ENCODE results near the gene RAB5IF. TPM values are rescaled to one million over a fixed set of nuclear protein-coding genes. Genes with fewer than 3 reads are reported as not detected.
"Not testable (repeated sequence)": the region's sequence is repeated elsewhere in the genome, so short reads cannot be mapped to it uniquely, and the experiment has no call there.

RAB5IF gene
- total and polyA plus RNA-seq, 2 donors from 2014 or later: 71.0 to 110 TPM

DNA sequence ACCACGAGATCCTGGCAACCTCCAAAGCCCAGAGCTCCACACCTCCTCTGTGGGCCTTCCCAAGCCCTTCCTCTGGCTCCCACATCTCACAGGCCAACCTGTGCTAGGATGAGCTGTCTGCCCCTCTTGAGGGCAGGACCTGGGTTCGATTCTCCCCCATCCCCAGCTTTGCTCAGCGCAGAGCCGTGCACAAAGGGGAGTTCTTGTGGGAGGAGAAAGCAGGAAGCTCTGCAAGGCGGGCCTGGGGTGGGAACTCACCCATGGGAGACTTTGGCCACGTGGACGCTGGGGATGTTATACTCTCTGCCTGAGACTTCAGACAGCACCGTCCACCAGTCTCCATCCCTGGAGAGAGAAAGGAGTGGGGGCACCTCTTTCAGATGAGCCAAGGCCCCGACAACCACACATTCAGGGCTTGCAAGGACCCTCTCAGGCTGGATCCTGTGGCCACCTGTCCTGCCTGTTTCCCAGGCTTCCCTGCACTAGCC lies 27.8 kb downstream of the RAB5IF start:
- intact Hi-C loops (cut with DNase I): no loop called here

DNA sequence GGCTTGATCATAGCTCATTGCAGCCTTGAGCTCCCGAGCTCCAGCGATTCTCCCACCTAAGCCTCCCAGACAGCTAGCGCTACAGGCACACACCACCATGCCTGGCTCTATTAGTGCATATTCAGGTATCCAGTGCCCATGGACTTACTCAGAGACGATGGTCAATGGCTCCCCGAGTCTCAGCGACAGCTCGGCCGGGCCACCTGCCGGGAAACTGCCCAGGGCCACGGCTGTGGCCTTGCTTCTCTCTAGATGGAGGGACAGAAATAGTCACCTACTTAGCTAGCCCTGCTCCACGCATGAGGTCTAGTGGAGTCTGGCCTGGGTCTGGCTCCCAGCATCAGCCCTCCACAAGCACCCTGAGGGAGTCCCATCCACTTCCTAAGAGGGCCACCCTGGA lies 28.8 kb downstream of the RAB5IF start:
- H3K4me3 ChIP-seq (ENCODE audit: low read length in 3 of 3): no peak overlapping the region
- no peaks in the 10 kb centered on the region for H3K27me3 ChIP-seq (ENCODE audit: control insufficient read depth, insufficient read depth, low read length)
- TF ChIP-seq, protein P1, sequence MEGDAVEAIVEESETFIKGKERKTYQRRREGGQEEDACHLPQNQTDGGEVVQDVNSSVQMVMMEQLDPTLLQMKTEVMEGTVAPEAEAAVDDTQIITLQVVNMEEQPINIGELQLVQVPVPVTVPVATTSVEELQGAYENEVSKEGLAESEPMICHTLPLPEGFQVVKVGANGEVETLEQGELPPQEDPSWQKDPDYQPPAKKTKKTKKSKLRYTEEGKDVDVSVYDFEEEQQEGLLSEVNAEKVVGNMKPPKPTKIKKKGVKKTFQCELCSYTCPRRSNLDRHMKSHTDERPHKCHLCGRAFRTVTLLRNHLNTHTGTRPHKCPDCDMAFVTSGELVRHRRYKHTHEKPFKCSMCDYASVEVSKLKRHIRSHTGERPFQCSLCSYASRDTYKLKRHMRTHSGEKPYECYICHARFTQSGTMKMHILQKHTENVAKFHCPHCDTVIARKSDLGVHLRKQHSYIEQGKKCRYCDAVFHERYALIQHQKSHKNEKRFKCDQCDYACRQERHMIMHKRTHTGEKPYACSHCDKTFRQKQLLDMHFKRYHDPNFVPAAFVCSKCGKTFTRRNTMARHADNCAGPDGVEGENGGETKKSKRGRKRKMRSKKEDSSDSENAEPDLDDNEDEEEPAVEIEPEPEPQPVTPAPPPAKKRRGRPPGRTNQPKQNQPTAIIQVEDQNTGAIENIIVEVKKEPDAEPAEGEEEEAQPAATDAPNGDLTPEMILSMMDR (IDR thresholded peaks at IDR 0.05; ENCODE audit: borderline replicate concordance, extremely low read depth, insufficient read depth): no peak
- H3K27ac ChIP-seq (ENCODE audit: low read depth in 2 of 2, low read length in 2 of 2): no peak overlapping the region
- H3K36me3 ChIP-seq (ENCODE audit: control insufficient read depth in 2 of 3, insufficient read depth in 3 of 3, low read length in 3 of 3): no peaks in the 10 kb centered on the region
- no peaks in the 10 kb centered on the region for H3K9me3 ChIP-seq (ENCODE audit: control insufficient read depth in 2 of 3, insufficient read depth in 1 of 3, low read length in 3 of 3)
- DNase-seq (no peak), FAIRE-seq (no peak)
- H3K9ac ChIP-seq (ENCODE audit: low read length in 3 of 3): no peak overlapping the region
- intact Hi-C loops (cut with DNase I): no loop called here
- H3K4me1 ChIP-seq (ENCODE audit: control insufficient read depth in 2 of 3, insufficient read depth in 2 of 3, low read depth in 1 of 3, low read length in 3 of 3): no peaks in the 10 kb centered on the region

More for the DNA sequence above, 27.8 kb downstream of the RAB5IF start:
- no peak overlapping the region for H3K27ac ChIP-seq (ENCODE audit: low read depth in 2 of 2, low read length in 2 of 2)
- no peak overlapping the region for H3K4me3 ChIP-seq (ENCODE audit: low read length in 3 of 3)
- DNase-seq (no peak), FAIRE-seq (no peak)
- no peaks in the 10 kb centered on the region for H3K4me1 ChIP-seq (ENCODE audit: control insufficient read depth in 2 of 3, insufficient read depth in 2 of 3, low read depth in 1 of 3, low read length in 3 of 3)
- H3K9me3 ChIP-seq (ENCODE audit: control insufficient read depth in 2 of 3, insufficient read depth in 1 of 3, low read length in 3 of 3): no peaks in the 10 kb centered on the region
- TF ChIP-seq, protein P1 (IDR thresholded peaks at IDR 0.05; ENCODE audit: borderline replicate concordance, extremely low read depth, insufficient read depth): no peak
- no peaks in the 10 kb centered on the region for H3K36me3 ChIP-seq (ENCODE audit: control insufficient read depth in 2 of 3, insufficient read depth in 3 of 3, low read length in 3 of 3)
- H3K27me3 ChIP-seq (ENCODE audit: control insufficient read depth, insufficient read depth, low read length): no peaks in the 10 kb centered on the region
- no peak overlapping the region for H3K9ac ChIP-seq (ENCODE audit: low read length in 3 of 3)

DNA sequence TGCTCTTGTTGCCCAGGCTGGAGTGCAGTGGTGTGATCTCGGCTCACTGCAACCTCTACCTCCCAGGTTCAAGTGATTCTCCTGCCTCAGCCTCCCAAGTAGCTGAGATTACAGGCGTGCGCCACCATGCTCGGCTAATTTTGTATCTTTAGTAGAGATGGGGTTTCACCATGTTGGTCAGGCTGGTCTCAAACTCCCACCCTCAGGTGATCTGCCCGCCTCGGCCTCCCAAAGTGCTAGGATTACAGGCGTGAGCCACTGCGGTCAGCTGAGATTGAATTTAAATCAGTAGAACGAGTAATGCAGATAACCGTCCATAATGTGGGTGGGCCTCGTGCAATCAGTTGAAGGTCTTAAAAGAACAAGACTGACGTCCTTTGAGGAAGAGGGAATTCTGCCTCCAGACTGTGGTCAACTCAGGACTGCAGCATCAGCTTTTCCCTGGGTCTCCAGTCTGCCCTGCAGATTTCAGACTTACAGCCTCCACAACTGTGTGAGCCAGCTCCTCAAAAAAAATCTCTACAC lies 33.4 kb downstream of the RAB5IF start:
- intact Hi-C loops (cut with DNase I); H3K4me3 ChIP-seq (ENCODE audit: low read length in 3 of 3); H3K4me1 ChIP-seq (ENCODE audit: control insufficient read depth in 2 of 3, insufficient read depth in 2 of 3, low read depth in 1 of 3, low read length in 3 of 3); H3K27ac ChIP-seq (ENCODE audit: low read depth in 2 of 2, low read length in 2 of 2); FAIRE-seq; DNase-seq; H3K27me3 ChIP-seq (ENCODE audit: control insufficient read depth, insufficient read depth, low read length); H3K9me3 ChIP-seq (ENCODE audit: control insufficient read depth in 2 of 3, insufficient read depth in 1 of 3, low read length in 3 of 3); H3K9ac ChIP-seq (ENCODE audit: low read length in 3 of 3); H3K36me3 ChIP-seq (ENCODE audit: control insufficient read depth in 2 of 3, insufficient read depth in 3 of 3, low read length in 3 of 3): not testable (repeated sequence)

DNA sequence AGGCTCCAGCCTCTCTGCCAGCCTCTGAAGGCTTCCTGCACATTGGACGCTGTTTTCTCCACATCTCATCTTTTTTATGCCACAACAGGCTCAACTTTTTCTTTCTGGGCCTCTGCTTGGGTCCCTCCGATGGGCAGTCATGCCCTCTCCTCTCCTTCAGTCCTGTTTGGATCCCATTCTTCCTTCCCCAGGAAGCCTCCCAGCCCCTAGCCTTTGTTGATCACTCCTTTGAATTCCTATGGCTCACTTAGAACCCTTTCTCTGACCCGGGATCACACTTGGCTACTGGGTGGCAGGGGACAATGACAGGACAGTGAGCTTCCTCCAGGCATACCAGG lies 35.9 kb downstream of the RAB5IF start:
- no peaks in the 10 kb centered on the region for H3K27me3 ChIP-seq (ENCODE audit: control insufficient read depth, insufficient read depth, low read length)
- DNase-seq (no peak), FAIRE-seq (no peak)
- H3K4me3 ChIP-seq (ENCODE audit: low read length in 3 of 3): no peak overlapping the region
- H3K36me3 ChIP-seq (ENCODE audit: control insufficient read depth in 2 of 3, insufficient read depth in 3 of 3, low read length in 3 of 3): no peaks in the 10 kb centered on the region
- no peak overlapping the region for H3K9ac ChIP-seq (ENCODE audit: low read length in 3 of 3)
- TF ChIP-seq, protein P1 (IDR thresholded peaks at IDR 0.05; ENCODE audit: borderline replicate concordance, extremely low read depth, insufficient read depth): no peak
- no peak overlapping the region for H3K27ac ChIP-seq (ENCODE audit: low read depth in 2 of 2, low read length in 2 of 2)
- H3K4me1 ChIP-seq (ENCODE audit: control insufficient read depth in 2 of 3, insufficient read depth in 2 of 3, low read depth in 1 of 3, low read length in 3 of 3): no peaks in the 10 kb centered on the region
- no peaks in the 10 kb centered on the region for H3K9me3 ChIP-seq (ENCODE audit: control insufficient read depth in 2 of 3, insufficient read depth in 1 of 3, low read length in 3 of 3)
- intact Hi-C loops (cut with DNase I): no loop called here

Measured in kidney (tissue), 14 donors.